ENCODE data around the gene CNKSR3. TPM values are rescaled to one million over a fixed set of nuclear protein-coding genes. Genes with fewer than 3 reads are reported as not detected.
"Not testable (repeated sequence)": the region's sequence is repeated elsewhere in the genome, so short reads cannot be mapped to it uniquely, and the experiment has no call there.

Gene CNKSR3
- total RNA-seq, 2 experiments from 2014 or later = not detected

- Mint-ChIP-seq H3K27me3 (peaks cover 21% of the 10 kb centered on the region), H3K36me3 (ENCODE audit: low read depth) (no peaks in the 10 kb centered on the region), H3K27ac (no peak overlapping the region), H3K9me3 (no peaks in the 10 kb centered on the region), H3K4me3 (no peak overlapping the region), H3K4me1 (peaks cover 2% of the 10 kb centered on the region)
- ChIA-PET POLR2A (no interaction called here), CTCF (interaction anchor here (1.5 kb wide), 1 partner anchor 239 kb away, joined by 3 read pairs; no protein-coding TSS in a partner anchor)
- no peak for DNase-seq
Observed at GRCh38 chr6:154516276-154516675, 5.8 kb upstream of the CNKSR3 start.

DNA sequence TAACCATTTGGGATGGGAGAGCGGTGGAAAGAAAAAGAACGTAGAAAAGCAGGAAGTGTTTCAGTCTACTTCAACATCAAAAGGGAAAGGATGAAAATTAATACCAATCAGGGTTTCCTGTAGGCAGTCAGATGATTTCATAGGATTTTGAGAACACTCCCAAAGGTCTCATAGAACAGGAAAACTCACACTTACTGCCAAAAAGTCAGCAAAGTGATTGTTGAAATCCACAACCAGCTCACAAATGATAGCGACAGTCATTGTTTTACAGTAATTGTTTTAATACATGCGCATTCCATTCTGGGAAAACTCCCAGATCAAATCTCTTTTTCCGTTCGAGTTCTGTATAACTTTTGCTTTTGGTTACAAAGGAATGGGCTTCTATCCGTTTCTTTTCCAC, 5.3 kb upstream of the CNKSR3 start:
- Mint-ChIP-seq H3K9me3 (no peaks in the 10 kb centered on the region), H3K4me3 (no peak overlapping the region), H3K36me3 (ENCODE audit: low read depth) (no peaks in the 10 kb centered on the region), H3K27ac (no peak overlapping the region), H3K27me3 (peaks cover 22% of the 10 kb centered on the region), H3K4me1 (peaks cover 3% of the 10 kb centered on the region)
- POLR2A ChIA-PET = no interaction called here
- CTCF ChIA-PET = interaction anchor here (1.5 kb wide), 1 partner anchor 238 kb away, joined by 3 read pairs; no protein-coding TSS in a partner anchor
- DNase-seq = no peak

GRCh38 chr6:154515076-154515475, 4.6 kb upstream of the CNKSR3 start:
- H3K27ac Mint-ChIP-seq; H3K36me3 Mint-ChIP-seq (ENCODE audit: low read depth); POLR2A ChIA-PET; DNase-seq; H3K9me3 Mint-ChIP-seq; H3K4me1 Mint-ChIP-seq; H3K4me3 Mint-ChIP-seq: not testable (repeated sequence)
- CTCF ChIA-PET = interaction anchor here (1.5 kb wide), 1 partner anchor 238 kb away, joined by 3 read pairs; no protein-coding TSS in a partner anchor
- H3K27me3 Mint-ChIP-seq = peaks cover 23% of the 10 kb centered on the region

GRCh38 chr6:154514481-154514880, 4.0 kb upstream of the CNKSR3 start:
- ChIA-PET POLR2A (no interaction called here), CTCF (no interaction called here)
- H3K27me3 Mint-ChIP-seq = peaks cover 23% of the 10 kb centered on the region
- no peaks in the 10 kb centered on the region for H3K9me3 Mint-ChIP-seq
- H3K4me1 Mint-ChIP-seq = peaks cover 5% of the 10 kb centered on the region
- no peak overlapping the region for H3K4me3 Mint-ChIP-seq
- H3K36me3 Mint-ChIP-seq (ENCODE audit: low read depth) = no peaks in the 10 kb centered on the region
- DNase-seq = no peak
- no peak overlapping the region for H3K27ac Mint-ChIP-seq

- no peak overlapping the region for H3K4me3 Mint-ChIP-seq
- peaks cover 30% of the 10 kb centered on the region for H3K27me3 Mint-ChIP-seq
- H3K36me3 Mint-ChIP-seq (ENCODE audit: low read depth) = no peaks in the 10 kb centered on the region
- no peaks in the 10 kb centered on the region for H3K9me3 Mint-ChIP-seq
- no peak overlapping the region for H3K27ac Mint-ChIP-seq
- CTCF ChIA-PET = no interaction called here
- POLR2A ChIA-PET = no interaction called here
- DNase-seq = no peak
- peaks cover 6% of the 10 kb centered on the region for H3K4me1 Mint-ChIP-seq
Observed at GRCh38 chr6:154513601-154514320, 3.3 kb upstream of the CNKSR3 start.

DNA sequence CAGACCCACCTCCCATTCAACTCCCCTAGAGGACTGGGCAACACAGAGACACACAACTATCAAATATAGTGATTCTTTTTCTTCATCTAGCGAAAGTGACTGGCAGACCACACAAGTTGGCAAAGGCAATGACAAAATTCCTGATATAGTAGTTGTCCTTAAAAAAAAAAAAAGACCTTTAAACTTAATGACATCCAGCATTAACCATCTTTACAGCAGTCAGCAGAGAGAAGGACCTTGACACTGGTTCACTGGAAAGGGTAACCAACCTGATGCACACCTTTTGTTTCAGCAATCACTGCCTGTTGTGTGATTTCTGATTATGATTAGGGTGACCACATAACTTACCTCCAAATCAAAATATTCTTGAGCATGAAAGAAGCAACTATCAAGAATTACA, 1.7 kb upstream of the CNKSR3 start:
- Mint-ChIP-seq H3K4me1 (peaks cover 7% of the 10 kb centered on the region), H3K4me3 (no peak overlapping the region), H3K9me3 (no peaks in the 10 kb centered on the region), H3K27ac (no peak overlapping the region), H3K27me3 (peaks cover 44% of the 10 kb centered on the region), H3K36me3 (ENCODE audit: low read depth) (no peaks in the 10 kb centered on the region)
- POLR2A ChIA-PET = no interaction called here
- CTCF ChIA-PET = no interaction called here
- no peak for DNase-seq

DNA sequence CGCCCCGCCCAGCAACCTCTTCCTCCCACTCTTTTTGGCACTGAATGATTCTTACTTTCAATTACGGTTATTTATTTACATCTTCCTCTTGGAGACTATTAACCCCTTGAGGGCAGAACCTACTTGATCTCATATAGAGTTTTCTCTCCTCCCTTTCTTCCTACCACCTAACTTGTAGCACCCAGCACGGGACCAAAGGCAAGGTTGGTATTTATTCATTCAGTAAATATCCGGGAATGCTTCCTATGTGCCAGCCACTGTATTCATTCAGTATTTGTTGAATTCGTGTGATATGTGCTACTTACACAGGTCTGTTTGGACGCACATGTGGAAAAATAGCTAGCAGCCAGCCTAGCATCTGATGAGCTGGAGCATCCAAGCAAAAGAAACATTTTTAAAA, 1.3 kb upstream of the CNKSR3 start:
- Mint-ChIP-seq H3K4me3 (no peak overlapping the region), H3K27me3 (peaks cover 48% of the 10 kb centered on the region), H3K9me3 (no peaks in the 10 kb centered on the region), H3K27ac (no peak overlapping the region), H3K36me3 (ENCODE audit: low read depth) (no peaks in the 10 kb centered on the region), H3K4me1 (peaks cover 7% of the 10 kb centered on the region)
- ChIA-PET POLR2A (no interaction called here), CTCF (no interaction called here)
- no peak for DNase-seq

DNA sequence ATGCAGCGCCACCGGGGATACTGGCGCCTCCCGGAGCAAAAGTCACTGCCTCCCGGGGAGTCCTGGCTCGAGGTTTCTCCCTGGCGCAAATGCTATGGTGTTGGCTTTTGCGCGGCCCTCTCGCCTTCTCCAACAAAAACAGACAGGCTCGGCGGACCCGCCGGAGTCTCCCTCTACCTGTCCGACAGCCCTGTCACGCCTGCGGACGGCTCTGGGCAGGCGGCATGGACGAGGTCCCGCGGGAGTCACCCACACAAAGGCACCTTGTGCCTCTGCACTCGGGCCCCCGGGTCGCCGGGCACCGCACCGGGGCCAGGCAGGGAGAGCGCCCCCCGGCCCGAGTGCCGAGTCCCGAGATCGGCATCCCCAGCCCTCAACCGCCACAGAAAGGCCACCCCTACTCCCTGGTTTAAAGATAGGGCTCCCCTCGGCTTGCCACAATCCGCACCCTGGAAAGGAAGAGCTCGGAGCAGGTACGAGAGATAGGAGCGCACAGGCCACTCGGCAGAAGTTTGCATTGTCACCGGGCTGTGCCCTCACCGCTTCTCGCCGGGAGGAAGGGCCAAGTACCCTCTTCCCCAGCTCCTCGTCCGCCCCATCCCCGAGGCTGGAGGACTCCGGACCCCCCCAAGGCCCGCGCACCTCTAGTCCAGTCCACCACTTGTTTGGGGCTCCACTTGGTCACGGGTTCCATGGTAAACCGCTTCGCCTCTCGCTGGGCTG, 903 bp downstream of the CNKSR3 start:
- H3K4me3 Mint-ChIP-seq = no peak overlapping the region
- DNase-seq = no peak
- H3K9me3 Mint-ChIP-seq = no peaks in the 10 kb centered on the region
- ChIA-PET POLR2A (no interaction called here), CTCF (no interaction called here)
- peaks cover 54% of the 10 kb centered on the region for H3K27me3 Mint-ChIP-seq
- H3K27ac Mint-ChIP-seq = no peak overlapping the region
- H3K4me1 Mint-ChIP-seq = peaks cover 7% of the 10 kb centered on the region
- H3K36me3 Mint-ChIP-seq (ENCODE audit: low read depth) = no peaks in the 10 kb centered on the region

DNA sequence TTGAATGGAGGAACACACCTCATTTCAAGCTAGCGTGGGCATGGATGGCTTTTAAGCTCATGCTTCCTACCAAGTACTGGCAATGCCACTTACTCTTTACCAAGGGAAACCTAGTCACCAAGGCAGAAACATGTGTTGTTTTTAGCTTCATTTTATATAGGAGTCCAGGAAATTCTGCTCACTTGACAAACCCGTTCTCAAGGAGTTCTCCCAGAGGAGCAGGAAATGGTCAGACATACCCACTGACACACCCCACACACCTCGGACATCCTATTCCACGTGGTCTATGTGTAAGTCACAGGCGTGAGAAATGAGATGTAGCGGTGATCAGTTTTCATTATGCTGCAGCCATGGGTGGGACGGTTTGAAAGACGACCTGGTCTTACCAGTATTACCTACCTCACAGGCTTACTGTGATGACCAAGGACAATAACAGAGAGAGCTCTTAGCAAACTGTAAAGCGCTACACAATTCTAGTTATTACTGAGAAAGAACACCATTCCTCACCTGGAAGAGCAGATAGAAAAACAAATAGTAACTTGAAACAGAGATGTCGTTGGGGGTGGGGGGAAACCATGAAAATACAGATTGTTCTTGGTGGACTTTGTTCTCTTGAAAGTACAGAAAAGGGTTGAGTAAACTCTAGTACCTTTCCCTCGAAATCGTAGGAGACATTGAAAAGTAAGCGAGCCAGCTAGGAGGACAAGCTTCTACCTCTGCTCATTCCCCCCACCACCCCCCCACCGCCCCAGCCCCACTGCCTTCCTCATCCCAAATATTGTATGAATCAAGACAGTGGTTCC, 1.7 kb downstream of the CNKSR3 start:
- Mint-ChIP-seq H3K4me1 (peaks cover 7% of the 10 kb centered on the region), H3K36me3 (ENCODE audit: low read depth) (no peaks in the 10 kb centered on the region), H3K9me3 (no peaks in the 10 kb centered on the region), H3K27ac (no peak overlapping the region), H3K4me3 (no peak overlapping the region), H3K27me3 (peaks cover 54% of the 10 kb centered on the region)
- CTCF ChIA-PET = interaction anchor here (0.6 kb wide), 1 partner anchor 230 kb away, joined by 4 read pairs; no protein-coding TSS in a partner anchor
- DNase-seq = no peak
- POLR2A ChIA-PET = no interaction called here

DNA sequence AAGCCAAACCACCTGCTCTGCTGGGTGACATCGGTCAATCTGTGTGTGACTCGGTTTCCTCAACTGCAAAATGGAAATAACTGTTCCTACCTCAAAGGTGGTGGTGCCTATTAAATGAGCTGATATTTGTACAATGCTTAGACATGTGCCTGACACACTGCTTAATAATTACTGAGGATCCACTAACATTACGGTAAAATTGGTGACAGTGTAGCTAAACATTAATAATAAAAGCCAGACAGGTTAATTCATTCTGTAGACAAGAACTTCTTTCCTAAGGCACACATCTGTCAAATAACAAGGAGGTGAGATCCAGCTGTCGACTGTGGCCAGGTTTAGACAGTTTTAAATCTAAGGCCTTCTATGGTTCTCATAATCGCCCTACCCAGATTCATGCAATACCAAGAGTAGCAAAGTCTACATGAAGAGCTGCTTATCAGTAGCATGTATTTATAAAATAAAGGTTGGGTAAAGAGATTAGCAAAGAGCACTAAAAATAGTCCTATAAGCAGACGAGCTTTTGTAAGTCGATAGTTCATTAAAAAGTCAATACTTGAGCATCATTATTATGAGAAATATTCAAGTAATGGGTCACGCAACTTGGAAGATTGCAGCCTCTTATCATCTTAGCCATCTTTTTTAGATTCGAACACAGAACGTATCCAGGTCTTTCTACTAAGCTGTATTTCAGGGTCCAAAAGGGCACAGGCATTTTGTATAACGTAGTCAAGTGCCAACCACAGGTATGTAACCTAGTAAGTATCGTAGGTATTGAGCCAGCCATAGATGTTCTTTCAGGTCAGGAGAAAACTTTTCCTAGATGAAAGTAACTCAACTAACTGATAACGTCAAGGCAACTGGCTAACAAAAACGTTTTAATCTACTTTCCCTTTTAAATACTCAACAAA, 3.2 kb downstream of the CNKSR3 start:
- Mint-ChIP-seq H3K27me3 (peaks cover 44% of the 10 kb centered on the region), H3K36me3 (ENCODE audit: low read depth) (no peaks in the 10 kb centered on the region), H3K4me3 (no peak overlapping the region), H3K27ac (no peak overlapping the region), H3K9me3 (no peaks in the 10 kb centered on the region), H3K4me1 (peaks cover 7% of the 10 kb centered on the region)
- ChIA-PET POLR2A (no interaction called here), CTCF (no interaction called here)
- no peak for DNase-seq

GRCh38 chr6:154506582-154506981, 3.9 kb downstream of the CNKSR3 start:
- Mint-ChIP-seq H3K36me3 (ENCODE audit: low read depth) (no peaks in the 10 kb centered on the region), H3K27ac (no peak overlapping the region), H3K4me3 (no peak overlapping the region), H3K27me3 (peaks cover 38% of the 10 kb centered on the region), H3K9me3 (no peaks in the 10 kb centered on the region), H3K4me1 (peaks cover 6% of the 10 kb centered on the region)
- POLR2A ChIA-PET = no interaction called here
- no peak for DNase-seq
- CTCF ChIA-PET = no interaction called here

- no peaks in the 10 kb centered on the region for H3K9me3 Mint-ChIP-seq
- ChIA-PET CTCF (no interaction called here), POLR2A (no interaction called here)
- peaks cover 6% of the 10 kb centered on the region for H3K4me1 Mint-ChIP-seq
- no peaks in the 10 kb centered on the region for H3K36me3 Mint-ChIP-seq (ENCODE audit: low read depth)
- DNase-seq = no peak
- H3K27ac Mint-ChIP-seq = no peak overlapping the region
- no peak overlapping the region for H3K4me3 Mint-ChIP-seq
- peaks cover 38% of the 10 kb centered on the region for H3K27me3 Mint-ChIP-seq
Observed at GRCh38 chr6:154506108-154506507, 4.4 kb downstream of the CNKSR3 start.

All from activated CD4-positive, alpha-beta memory T cell treated with anti-CD3 and anti-CD28 coated beads, Interleukin-2, amount 10 ng/mL, durations not matched to agents 7 days and 5 days (primary cell).